Fibroblast of lung (primary cell): ENCODE measurements around the gene DUSP1.

ENCODE experiments used
- EZH2 ChIP-seq: IDR thresholded peaks from 2 replicates; pipeline ENCODE4 v1.5.1; 2012; ENCODE audit warnings: low read length, control low read depth, mild to moderate bottlenecking; ENCODE audit errors: missing control alignments
- TF ChIP-seq, protein P1 (sequence below), 2 donors: IDR thresholded peaks in 1 of 2; conservative IDR thresholded peaks in 1 of 2; 1 replicate in 1 of 2; 2 replicates in 1 of 2; pipeline ENCODE4 v1.5.1; 2011 to 2012; ENCODE audit warnings: low read length in 2 of 2, control low read depth in 1 of 2, inconsistent platforms in 1 of 2, low read depth in 1 of 2, mild to moderate bottlenecking in 1 of 2

DNA sequence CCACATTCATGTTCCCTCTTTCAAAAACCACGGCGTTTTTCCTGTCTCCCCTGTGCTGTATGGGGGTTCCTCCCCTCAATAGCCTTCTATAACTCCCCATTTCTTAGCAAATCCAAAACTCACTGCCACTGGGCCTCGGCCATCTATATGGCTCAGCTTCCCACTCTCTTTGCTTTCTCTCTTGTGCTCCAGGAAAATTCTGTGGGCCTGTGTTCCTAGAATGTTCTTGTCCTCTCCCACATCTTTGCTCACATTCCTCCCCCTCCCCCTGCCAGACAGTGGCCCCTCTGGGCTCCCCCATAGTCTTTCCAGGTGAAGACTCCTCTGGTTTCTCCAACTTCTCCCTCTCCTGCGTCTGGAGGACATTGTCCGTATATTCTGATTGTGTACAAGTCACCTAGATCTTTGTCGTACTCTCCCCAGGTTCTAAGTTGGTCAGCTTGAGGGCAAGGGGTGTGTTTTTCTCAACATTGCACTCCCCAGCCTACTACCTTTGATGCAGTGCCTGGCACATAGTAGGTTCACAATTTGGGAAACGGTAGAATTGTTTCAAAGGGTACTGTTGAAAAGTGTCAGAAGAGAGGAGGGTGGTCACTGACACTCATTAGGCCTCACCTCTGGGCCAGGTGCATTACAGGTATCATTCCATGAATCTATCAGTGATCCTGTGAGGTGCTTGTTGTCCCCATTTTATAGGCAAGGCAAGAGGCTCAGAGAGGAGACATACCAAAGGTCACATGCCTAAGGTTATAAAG, 3.7 kb upstream of the DUSP1 start:
- TF ChIP-seq, protein P1, sequence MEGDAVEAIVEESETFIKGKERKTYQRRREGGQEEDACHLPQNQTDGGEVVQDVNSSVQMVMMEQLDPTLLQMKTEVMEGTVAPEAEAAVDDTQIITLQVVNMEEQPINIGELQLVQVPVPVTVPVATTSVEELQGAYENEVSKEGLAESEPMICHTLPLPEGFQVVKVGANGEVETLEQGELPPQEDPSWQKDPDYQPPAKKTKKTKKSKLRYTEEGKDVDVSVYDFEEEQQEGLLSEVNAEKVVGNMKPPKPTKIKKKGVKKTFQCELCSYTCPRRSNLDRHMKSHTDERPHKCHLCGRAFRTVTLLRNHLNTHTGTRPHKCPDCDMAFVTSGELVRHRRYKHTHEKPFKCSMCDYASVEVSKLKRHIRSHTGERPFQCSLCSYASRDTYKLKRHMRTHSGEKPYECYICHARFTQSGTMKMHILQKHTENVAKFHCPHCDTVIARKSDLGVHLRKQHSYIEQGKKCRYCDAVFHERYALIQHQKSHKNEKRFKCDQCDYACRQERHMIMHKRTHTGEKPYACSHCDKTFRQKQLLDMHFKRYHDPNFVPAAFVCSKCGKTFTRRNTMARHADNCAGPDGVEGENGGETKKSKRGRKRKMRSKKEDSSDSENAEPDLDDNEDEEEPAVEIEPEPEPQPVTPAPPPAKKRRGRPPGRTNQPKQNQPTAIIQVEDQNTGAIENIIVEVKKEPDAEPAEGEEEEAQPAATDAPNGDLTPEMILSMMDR (conservative IDR thresholded peaks at IDR 0.05 in 1 of 2, IDR thresholded peaks at IDR 0.05 in 1 of 2; ENCODE audit: low read depth in 1 of 2, low read length in 2 of 2), result no peak
- no peak for TF ChIP-seq EZH2
